ENCODE data around the gene BACH2.

DNA sequence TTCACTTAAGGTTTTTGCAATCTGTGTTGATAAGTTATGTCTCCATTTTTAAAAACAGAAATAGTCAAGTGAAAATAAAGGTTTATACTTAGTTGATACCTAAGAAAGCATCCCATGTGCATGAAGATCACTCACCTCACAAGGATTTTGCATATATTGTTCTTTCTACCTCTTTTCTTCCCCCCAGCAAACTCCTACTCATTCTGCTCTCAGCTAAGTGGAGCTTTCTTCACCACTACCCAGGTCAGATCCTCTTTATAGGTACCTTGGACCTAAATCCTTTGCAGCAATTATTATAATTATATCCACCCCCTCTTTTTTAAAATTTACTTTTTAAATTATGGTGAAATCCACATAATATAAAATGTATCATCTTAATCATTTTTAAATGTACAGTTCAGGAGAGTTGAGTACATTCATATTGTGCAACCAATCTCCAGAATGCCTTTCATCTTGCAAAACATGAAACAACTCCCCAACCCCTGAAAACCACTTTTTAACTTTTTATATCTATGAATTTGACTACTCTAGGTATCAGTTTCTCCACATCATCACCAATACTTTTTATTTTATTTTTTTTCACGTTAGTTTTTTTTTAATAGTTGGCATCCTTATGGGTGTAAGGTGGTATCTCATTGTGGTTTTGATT is 9.3 kb upstream of the BACH2 start:
- TF ChIP-seq, protein P1, sequence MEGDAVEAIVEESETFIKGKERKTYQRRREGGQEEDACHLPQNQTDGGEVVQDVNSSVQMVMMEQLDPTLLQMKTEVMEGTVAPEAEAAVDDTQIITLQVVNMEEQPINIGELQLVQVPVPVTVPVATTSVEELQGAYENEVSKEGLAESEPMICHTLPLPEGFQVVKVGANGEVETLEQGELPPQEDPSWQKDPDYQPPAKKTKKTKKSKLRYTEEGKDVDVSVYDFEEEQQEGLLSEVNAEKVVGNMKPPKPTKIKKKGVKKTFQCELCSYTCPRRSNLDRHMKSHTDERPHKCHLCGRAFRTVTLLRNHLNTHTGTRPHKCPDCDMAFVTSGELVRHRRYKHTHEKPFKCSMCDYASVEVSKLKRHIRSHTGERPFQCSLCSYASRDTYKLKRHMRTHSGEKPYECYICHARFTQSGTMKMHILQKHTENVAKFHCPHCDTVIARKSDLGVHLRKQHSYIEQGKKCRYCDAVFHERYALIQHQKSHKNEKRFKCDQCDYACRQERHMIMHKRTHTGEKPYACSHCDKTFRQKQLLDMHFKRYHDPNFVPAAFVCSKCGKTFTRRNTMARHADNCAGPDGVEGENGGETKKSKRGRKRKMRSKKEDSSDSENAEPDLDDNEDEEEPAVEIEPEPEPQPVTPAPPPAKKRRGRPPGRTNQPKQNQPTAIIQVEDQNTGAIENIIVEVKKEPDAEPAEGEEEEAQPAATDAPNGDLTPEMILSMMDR (IDR thresholded peaks at IDR 0.05) = no peak
- TF ChIP-seq POLR2A (IDR thresholded peaks at IDR 0.05) = no peak
